COLO668 (cell line): Measurements from ENCODE around the gene SIDT2.
A peak's percentile ranks its signal among the peaks of the same experiment; 100 is the strongest.
"Not testable (repeated sequence)": the region's sequence is repeated elsewhere in the genome, so short reads cannot be mapped to it uniquely, and the experiment has no call there.

Experiments used
- DNase-seq: peaks from one replicate; lab custom pipeline; 2025; ENCODE audit not compliant: unreplicated experiment; lab: John Stamatoyannopoulos, UW

SIDT2 gene

DNA sequence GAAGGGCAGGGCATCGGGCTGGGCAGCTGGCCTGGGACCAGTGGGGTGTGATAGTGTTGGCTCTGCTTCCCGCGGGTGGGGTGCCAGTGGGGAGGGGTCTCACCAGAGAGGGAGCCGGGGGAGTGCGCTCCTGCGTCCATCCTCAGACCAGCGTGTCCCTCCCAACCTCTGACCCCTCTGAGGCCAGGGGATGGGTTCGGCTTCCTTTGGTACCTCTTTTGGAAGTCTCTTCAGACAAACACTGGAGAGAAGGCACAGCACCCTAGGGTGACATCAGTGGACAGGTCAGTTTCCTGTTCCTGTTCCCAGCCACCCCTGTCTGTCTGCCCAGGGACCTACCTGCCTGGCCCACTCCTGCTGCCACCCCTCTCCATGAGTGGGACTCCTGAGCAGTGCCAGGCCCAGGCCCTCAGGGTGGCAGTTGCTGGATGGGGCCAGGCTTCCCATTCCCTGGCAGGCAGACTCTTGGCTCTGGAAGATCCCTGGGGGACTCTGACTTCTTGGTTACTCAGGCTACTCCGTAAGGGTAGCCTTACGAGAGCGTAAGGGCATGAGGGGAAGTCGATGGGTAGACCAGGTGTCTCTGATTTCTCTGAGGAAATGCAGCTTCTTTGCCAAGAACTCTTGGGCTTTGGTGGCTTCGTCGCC, 23.2 kb downstream of the SIDT2 start:
- DNase-seq = no peak

DNA sequence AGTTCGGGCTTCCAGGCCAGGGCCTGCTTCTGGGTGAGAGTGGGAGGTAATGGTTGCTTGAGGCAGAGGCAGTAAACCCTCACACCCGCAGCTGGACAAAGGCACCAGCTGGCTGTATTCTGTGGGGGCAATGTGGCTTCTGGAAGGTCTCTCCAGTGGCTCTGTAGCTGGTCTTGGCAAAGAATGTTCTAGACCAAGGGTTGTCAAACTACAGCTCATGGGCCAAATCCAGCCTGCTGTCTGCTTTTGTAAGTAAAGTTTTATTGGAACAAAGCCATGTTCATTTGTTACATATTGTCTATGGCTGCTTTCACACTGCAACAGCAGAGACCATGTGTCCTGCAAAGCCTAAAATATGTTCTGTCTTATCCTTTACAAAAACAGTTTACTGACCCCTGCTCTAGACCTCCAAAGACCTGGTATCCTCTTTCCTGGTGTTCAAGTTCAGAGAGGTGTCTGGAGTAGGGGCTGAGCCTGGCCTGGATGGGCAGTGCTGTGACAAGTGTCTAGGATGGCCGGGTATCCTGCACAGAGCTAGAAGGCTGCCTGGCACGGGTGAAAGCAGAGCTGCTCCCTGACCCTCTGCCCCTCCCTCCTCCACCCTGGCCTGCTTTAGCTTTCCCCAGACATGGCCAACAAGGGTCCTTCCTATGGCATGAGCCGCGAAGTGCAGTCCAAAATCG, 24.0 kb downstream of the SIDT2 start:
- DNase-seq = no peak

DNA sequence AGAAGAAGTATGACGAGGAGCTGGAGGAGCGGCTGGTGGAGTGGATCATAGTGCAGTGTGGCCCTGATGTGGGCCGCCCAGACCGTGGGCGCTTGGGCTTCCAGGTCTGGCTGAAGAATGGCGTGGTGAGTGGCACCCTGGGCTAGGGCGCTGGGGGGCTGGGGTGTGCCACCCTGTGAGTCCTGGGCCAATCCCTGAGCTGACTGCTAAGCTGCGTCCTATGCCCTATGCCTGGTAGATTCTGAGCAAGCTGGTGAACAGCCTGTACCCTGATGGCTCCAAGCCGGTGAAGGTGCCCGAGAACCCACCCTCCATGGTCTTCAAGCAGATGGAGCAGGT, 24.5 kb downstream of the SIDT2 start:
- DNase-seq = no peak

DNA sequence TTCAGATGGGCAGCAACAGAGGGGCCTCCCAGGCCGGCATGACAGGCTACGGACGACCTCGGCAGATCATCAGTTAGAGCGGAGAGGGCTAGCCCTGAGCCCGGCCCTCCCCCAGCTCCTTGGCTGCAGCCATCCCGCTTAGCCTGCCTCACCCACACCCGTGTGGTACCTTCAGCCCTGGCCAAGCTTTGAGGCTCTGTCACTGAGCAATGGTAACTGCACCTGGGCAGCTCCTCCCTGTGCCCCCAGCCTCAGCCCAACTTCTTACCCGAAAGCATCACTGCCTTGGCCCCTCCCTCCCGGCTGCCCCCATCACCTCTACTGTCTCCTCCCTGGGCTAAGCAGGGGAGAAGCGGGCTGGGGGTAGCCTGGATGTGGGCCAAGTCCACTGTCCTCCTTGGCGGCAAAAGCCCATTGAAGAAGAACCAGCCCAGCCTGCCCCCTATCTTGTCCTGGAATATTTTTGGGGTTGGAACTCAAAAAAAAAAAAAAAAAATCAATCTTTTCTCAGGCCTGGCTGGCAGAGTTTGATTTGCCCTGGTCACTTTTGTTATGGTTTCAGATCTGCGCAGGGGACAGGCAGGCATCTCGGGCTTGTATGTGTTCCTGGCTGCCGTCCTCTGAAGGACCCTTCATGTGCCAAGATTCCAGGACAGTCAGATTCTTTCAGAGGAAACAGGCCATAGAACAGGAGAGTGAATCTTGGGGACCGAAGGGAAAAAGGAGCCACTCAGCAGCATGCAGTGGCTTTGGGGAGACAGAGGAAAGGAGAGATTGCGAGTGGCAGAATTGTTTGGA, 25.9 kb downstream of the SIDT2 start:
- DNase-seq = no peak

DNA sequence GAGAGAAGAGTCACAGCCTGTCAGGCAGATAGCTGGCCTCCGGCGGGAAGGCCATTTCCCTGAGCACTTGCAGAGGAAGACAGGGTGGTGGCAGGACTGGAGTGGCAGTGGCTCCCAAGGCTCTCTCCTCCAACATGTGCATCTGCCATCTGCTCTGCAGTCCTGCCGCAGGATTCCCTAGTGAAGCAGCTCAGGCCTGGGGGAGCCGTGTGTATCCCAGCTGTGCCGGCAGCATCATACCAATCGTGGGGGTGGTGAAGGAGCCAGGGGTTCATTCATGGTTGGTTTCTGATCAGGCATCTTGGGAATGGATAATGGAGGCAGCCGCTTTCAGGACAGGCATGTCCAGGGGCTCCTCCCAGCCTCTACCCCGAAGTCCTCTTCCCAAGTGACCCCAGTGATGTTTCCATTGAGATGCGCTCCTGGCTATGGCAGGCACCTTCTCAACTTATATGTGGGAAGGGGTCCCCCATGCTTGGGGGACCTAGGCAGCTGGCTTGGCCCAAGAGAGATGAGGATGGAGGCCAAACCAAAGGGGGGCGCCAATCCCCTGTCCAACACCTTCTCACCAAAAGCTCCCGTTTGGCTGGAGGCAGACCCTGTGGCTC, 26.8 kb downstream of the SIDT2 start:
- DNase-seq = no peak

DNA sequence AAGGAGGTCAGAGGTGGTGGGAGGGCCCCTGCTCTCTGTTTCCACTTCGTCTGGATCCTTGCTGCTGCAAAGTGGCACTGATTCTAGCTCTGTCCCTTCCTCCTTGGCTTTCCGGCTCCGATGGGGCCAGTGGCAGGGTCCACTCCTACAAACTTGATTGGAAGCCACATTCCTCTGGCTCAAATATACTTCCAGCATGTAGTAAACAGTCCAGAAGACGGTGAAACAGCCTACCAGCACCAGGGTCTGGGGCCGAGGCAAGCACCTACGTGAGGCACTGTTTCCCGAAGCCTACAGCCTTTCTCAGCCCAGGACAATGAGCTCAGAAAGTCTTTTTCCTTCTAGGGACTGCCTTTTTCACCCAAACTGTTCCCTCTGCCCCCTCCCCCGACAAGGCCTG, 27.6 kb downstream of the SIDT2 start:
- DNase-seq = not testable (repeated sequence)

DNA sequence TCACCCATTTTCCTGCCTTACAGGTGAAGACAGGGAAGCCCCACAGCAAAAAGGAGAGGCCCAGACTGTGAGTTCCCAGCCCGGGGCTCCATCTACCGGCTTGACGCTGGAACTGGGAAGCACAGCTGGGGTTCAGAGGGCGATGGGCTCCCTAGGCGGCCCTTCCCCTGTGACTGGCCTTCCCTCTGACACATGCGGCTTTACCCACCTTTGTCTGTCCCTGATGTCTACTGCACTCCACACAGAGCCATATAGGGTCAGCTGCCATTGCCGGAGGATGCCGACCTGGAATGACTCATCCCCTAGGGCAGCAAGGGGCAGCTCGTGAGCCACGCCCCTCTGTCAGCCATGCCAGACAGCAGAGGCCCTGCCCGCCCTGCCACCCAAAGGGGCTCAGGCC, 28.3 kb downstream of the SIDT2 start:
- peak; percentile 11 for DNase-seq

DNA sequence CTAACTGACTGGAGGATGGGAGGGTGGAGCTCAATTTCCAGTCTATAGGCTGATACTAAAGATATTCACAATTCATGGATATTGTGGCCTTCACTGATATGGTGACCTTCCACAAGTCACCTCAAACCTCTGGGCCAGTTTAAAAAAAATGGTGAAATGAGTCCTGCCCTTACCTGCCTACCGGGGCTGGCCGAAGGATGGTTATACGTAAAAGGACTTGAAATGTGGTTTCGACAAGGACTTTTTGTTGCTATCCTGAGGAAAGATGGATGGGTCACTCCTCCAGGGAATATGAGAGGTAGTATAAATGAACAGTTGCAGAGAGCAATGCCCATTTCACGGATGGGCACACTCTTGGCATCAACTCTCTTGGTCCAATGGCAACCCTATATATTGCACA, 28.9 kb downstream of the SIDT2 start:
- not testable (repeated sequence) for DNase-seq

DNA sequence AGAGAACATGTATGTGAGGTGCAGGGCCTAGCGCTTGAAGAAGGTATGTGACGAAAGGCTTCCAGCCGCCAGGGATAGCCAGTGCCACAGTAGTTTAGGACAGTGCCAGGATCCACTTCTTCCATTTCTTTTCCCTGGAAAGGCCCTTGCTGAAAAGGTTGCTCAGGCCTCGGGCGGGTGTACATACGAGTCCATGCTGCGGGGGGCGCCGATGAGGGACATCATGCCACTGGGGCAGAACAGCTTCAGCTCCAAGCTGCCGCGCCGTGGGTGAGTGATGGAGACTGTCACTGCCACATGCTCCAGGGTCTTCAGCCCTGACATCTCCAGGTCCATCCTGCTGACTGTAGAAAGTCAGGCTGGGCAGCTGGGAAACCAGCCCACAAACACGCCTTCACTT, 30.2 kb downstream of the SIDT2 start:
- not testable (repeated sequence) for DNase-seq

DNA sequence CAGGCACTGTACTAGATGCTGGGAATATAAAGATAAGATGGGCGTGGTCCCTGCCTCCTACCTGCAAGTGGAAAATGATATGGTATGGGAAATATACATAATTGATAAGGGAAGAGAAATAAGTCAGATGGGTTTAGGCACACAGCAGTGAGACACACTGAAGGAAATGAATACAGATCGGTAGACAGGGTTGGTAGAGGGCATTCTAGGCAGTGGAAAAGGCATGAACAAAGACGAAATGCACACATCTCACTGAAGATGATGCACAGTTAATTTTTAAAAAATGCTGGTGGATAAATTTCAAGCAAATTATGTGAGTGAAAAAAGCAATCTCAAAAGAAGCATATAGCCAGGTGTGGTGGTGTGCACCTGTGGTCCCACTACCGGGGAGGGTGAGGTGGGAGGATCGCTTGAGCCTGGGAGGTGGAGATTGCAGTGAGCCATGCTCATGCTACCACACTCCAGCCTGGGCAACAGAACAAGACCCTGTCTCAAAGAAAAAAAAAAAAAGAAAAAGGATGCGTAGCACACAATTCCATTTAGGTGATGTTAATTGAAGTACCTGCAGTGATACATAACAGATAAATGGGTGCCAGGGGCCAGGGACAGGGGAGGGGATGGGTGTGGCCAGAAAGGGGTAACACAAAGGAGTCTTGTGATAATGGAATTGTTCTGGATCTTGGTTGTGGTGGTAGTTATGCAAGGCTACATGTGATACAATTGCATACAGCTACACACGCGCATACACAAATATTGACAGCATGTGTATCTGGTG, 31.0 kb downstream of the SIDT2 start:
- DNase-seq = not testable (repeated sequence)

DNA sequence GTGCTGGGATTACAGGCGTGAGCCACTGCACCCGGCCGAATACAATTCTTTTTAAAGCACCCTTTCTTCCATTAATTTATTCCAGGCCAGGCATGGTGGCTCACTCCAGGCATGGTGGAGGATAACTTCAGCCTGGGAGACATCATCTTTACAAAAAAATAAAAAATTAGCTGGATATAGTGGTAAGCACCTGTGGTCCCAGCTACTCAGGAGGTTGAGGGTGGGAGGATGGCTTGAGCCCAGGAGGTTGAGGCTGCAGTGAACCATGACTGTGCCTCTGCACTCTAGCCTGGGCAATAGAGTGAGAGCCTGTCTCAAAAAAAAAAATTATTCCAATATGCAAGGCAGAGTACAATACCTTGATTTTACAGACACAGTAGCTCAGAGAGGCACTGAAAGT, 32.1 kb downstream of the SIDT2 start:
- no peak for DNase-seq

DNA sequence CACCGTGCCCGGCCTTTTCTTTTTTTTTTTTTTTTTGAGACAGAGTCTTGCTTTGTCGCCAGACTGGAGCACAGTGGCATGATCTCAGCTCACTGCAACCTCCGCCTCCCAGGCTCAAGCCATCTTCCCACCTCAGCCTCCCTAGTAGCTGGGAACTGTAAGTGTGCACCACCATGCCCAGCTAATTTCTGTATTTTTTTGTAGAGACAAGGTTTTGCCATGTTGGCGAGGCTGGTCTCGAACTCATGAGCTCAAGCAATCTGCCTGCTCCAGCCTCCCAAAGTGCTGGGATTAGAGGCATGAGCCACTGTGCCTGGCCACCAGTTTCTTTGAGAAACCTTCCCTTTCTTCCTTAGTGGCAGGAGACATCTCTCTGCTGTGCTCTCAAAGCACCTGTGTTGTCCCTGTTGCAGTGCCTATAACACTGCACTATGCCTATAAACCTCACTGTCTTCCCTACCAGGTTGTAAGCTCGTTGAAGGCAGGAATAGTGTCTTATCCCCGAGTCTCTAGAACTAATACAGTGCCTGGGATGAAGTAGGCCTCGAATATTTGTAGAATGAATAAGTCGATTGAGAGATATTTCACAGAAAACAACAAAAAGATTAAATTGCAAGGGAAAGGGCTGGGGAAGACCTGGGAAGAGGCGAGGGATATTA, 34.3 kb downstream of the SIDT2 start:
- DNase-seq = no peak

DNA sequence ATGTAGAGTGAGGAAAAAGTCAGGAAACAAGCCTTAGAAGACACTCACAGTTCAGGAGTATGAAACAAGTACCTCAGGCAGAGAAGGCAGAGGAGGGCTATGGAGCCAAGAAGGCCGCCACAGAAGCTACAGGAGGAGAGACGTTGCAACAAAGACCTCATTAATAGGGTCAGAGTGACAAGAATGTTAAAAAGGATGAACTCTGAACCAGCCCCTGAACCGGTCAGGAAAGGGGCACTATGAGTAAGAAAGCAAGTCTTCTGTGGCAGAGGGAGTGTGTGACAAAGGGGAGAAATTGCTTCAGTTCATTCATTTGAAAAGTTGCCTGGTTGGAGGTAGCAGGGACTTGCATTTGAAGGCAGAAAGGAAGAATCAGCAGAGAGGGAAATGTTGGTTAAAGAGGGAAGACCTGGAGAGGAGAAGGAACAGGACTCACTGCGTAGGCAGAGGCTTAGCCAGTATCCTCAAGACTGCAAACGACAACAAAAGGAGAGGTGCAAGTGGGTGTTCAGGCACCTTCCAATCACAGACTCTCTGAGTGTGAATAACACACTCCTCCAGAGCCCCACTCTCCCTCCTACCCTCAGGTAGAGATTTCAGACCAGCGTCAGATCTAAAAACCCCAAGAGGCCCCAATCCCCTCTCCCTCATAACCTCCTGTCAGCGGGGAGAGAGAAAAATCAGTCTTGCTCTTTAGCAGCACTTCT, 36.0 kb downstream of the SIDT2 start:
- no peak for DNase-seq

DNA sequence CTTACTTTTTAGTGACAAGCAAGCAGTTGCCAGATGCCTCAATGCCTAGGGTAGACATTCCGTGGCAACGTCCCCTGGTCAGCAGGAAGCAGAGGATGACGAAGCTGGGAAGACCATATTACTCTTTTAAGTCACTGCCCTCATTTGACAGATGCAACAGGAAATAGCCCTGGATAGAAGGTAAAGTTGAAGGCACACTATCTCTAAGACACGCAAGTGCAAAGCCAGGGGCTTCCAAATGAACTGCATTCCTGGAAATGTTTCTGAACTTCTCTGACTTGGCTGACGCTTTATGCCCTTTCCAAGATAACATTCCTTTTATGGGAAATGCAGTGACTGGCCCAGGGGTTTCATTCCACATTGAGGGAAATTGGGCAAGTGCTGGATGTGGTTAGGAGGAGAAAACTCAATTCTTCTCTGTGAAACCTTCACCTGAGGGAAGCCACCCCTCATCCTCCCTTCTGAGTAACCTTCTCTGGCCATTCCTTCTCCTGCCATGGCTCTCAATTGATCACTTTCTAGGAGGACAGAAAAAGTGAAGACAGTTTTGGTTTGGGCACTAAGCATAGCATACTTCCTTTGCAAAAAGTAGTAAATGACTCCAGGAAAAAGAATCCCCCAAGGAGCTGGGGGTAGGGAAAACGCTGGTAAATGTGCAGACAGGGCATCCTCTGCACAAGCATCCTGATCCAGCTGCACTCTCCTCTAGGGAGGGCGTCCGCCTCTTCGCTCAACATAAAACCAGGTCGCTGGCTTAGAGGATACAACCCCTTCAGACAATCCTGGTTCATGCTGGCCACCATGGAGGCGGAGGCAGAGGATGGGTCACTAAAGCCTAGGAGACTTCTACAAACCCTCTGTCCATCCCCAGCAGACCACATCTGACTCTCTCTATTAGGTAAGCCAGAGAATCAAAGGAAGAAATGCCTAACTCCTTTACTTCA, 38.9 kb downstream of the SIDT2 start:
- no peak for DNase-seq

DNA sequence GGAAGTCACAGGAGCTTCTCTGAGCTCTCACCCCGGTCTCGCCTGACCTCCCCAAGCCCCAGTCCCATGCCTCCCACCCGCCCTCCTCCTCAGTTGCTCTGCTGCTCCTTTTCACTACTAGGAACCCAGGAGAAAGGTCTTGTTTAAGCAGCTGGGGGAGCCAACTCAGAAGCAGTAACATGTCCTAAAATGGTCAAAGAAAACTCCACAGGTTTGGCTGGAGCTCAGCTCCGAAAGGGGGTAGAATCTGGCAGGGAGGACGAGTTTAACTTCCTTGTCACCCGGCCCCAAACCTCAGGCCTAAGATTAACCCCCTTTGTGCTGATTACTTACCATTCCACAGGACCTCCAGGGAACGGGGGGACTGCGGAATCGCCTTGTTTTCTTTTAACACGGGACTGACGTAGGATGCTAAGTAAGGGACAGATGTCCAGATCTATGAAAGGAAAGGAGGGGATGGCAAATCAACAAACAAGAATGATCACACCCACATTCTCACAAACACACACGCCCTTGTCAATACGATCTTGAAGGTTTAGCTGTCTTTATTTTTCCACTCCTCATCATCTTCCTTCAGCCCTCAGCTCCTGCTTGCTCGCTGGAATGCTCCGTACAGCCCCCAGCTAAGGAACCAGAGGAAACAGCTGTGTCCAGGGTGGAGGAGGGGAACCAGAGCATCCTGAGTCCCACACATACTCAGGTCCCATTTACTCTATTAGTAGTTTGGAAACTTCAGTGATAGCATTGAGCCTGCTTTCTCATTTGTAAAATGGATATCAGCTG, 39.8 kb downstream of the SIDT2 start:
- no peak for DNase-seq

DNA sequence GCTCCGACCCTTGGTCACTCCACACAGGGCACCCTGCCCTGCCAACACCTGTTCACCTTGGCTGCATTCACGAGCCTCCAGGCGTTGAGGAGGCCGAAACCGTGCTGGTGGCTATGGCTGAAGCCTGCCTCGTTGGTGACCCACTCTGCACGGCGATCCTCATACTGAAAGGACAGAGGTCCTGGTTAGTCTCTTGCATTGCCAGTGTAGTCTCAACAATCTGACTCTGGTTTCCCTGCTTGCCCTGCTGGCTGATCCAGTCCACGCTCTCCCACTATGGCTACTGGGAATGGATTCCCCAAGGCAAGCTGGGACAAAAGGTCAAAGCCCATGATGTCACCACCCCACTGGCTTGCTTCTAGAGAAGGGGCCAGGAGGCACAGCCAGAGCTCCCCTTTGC, 40.5 kb downstream of the SIDT2 start:
- DNase-seq = no peak

DNA sequence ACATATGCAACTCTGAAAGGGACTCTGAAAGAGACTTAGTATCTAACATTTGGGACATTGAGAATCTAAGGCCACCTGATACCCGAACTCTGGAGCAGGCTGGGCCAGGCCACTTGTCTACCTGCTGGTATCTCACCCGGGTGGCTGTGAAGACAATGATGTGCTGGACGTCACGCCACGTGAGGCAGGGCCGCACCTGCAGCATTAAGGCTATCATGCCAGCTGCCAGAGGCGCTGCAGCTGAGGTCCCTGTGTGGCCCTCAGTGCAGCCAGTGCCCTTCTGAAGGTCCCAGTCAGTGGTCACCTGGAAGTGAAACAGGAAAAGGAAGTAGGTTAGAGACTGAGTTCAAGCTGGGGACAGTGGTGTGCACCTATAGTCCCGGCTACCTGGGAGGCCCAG, 40.9 kb downstream of the SIDT2 start:
- DNase-seq = no peak

DNA sequence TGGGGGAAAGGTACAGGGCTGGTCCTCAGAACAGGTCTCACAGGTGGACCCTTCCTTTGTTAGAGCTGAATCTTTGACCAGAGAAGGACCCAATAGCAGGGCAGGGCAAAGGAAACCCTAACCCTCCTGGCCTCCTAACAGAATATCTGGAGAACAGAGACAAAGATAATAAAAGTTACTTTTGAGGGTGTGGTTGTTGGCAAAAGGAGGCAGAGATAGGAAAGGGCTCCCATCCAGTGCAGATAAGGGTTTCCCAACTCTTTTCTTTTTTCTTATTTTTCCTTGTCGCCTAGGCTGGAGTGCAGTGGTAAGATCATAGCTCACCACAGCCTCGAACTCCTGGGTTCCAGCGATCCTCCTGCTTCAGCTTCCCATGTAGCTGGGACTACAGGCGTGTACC, 41.5 kb downstream of the SIDT2 start:
- no peak for DNase-seq
